K562 (cell line): Measurements from ENCODE around the gene SYTL5. TPM values are rescaled to one million over a fixed set of nuclear protein-coding genes. Genes with fewer than 3 reads are reported as not detected.

Experiments used
- ATAC-seq: fragments of 200-7000 bp; cut with Tn5 transposase; 3 replicates; pipeline ENCODE4 v1.9.1; 2020; ENCODE audit warnings: moderate library complexity
- BruUV-seq: library from RNA; stranded (reverse); fragments of 400-500 nt; replicated peaks from 2 replicates; lab custom pipeline; 2021; lab: Mats Ljungman, UMichigan
- CTCF ChIA-PET: fragments of 300-600 bp; formaldehyde crosslinking; extraction: SDS; loops from one replicate; lab custom pipeline; 2021; ENCODE audit warnings: low intra/inter-chr PET ratio; lab: Yijun Ruan, JAX
- POLR2A ChIA-PET: fragments of 300-600, 350-650 bp; sonication (Branson Sonifier 250); formaldehyde crosslinking; extraction: SDS; loops from one replicate; lab custom pipeline; 2021; ENCODE audit warnings: antibody characterized with exemption, inconsistent platforms; lab: Yijun Ruan, JAX
- DNase-seq, 4 experiments: peaks; one replicate each; pipeline versions ENCODE4 v3.0.0 to v3.0.0-alpha.2; 2011 to 2018; ENCODE audit warnings: low spot score in 3 of 4, mixed read lengths in 3 of 4; ENCODE audit errors: extremely low read depth in 1 of 4
- FAIRE-seq: peaks from 2 replicates; lab custom pipeline; 2011; peaks lifted over from hg19 to GRCh38; lab: Jason Lieb, UNC
- H2AFZ ChIP-seq: 2 replicates; pipeline ENCODE4 v1.6.0; 2011; ENCODE audit warnings: low read depth, low read length, control low read depth, inconsistent platforms
- H3K27ac ChIP-seq: fragments of 200-600 bp; 3 replicates; pipeline ENCODE4 v1.8.0; 2011; ENCODE audit warnings: low read depth, mild to moderate bottlenecking, control low read depth, inconsistent platforms, low read length, moderate library complexity, mixed read lengths; ENCODE audit errors: extremely low read depth
- H3K27me3 ChIP-seq, 2 experiments: fragments of 300-600 bp in 1 of 2; 2 replicates in 1 of 2; 3 replicates in 1 of 2; pipeline versions ENCODE4 v1.6.0 to v1.8.0; 2011; ENCODE audit warnings: inconsistent platforms in 2 of 2, low read length in 2 of 2, mild to moderate bottlenecking in 1 of 2, mixed read lengths in 1 of 2, moderate library complexity in 1 of 2; ENCODE audit not compliant: control insufficient read depth in 2 of 2, insufficient read depth in 2 of 2
- H3K36me3 ChIP-seq: fragments of 300-600 bp; 3 replicates; pipeline ENCODE4 v1.8.0; 2011; ENCODE audit warnings: mild to moderate bottlenecking, low read length, inconsistent platforms; ENCODE audit not compliant: control insufficient read depth, insufficient read depth
- H3K4me1 ChIP-seq, 2 experiments: fragments of 200-600 bp in 1 of 2; replicated peaks in 1 of 2; 2 replicates in 1 of 2; 3 replicates in 1 of 2; pipeline versions ENCODE4 v1.5.1 to v1.8.0; 2011; ENCODE audit warnings: inconsistent platforms in 2 of 2, low read length in 2 of 2, mild to moderate bottlenecking in 1 of 2, mixed read lengths in 1 of 2, moderate library complexity in 1 of 2; ENCODE audit not compliant: control insufficient read depth in 2 of 2, insufficient read depth in 2 of 2
- H3K4me2 ChIP-seq: 2 replicates; pipeline ENCODE4 v1.6.1; 2011; ENCODE audit warnings: low read length, control low read depth, inconsistent platforms, mixed read lengths; ENCODE audit not compliant: insufficient read depth
- H3K4me3 ChIP-seq: fragments of 200-600 bp; sonication (generic), shearing (Covaris generic); 2 replicates; pipeline ENCODE4 v1.5.1; 2016; ENCODE audit warnings: control low read depth, inconsistent platforms
- H3K79me2 ChIP-seq: fragments of 200-600 bp; 3 replicates; pipeline ENCODE4 v1.8.0; 2011; ENCODE audit warnings: low read length, inconsistent platforms; ENCODE audit not compliant: control insufficient read depth, insufficient read depth
- H3K9ac ChIP-seq, 2 experiments: 2 replicates each; pipeline versions ENCODE4 v1.6.0 to v1.6.1; 2011; ENCODE audit warnings: low read depth in 2 of 2, low read length in 2 of 2, control low read depth in 1 of 2, inconsistent platforms in 1 of 2, mild to moderate bottlenecking in 1 of 2, mixed read lengths in 1 of 2; ENCODE audit not compliant: insufficient read depth in 1 of 2
- H3K9me1 ChIP-seq: one replicate; pipeline ENCODE4 v1.6.0; 2011; ENCODE audit warnings: inconsistent platforms, mild to moderate bottlenecking, low read length, moderate library complexity; ENCODE audit not compliant: control insufficient read depth, insufficient read depth
- H3K9me3 ChIP-seq: replicated peaks from 2 replicates; pipeline ENCODE4 v1.5.1; 2011; ENCODE audit warnings: low read depth, low read length, inconsistent platforms; ENCODE audit not compliant: control insufficient read depth, insufficient read depth
- H4K20me1 ChIP-seq: replicated peaks from 2 replicates; pipeline ENCODE4 v1.6.1; 2011; ENCODE audit warnings: low read length, inconsistent platforms, mixed read lengths; ENCODE audit not compliant: control insufficient read depth, insufficient read depth
- ARID1B ChIP-seq: fragments of 450-650 bp; IDR thresholded peaks from 2 replicates; pipeline ENCODE4 v1.6.1; 2016; ENCODE audit warnings: antibody characterized with exemption, mild to moderate bottlenecking, inconsistent platforms
- CBFA2T3 ChIP-seq: fragments of 450-650 bp; IDR thresholded peaks from 2 replicates; pipeline ENCODE4 v1.6.1; 2017
- CCNT2 ChIP-seq: IDR thresholded peaks from 2 replicates; pipeline ENCODE4 v1.6.1; 2011; ENCODE audit warnings: borderline replicate concordance, low read depth, mild to moderate bottlenecking, moderate library complexity, mixed read lengths, low read length; ENCODE audit not compliant: insufficient read length; ENCODE audit errors: extremely low read depth
- CEBPB ChIP-seq: fragments of 450-650 bp; IDR thresholded peaks from 2 replicates; pipeline ENCODE4 v1.6.1; 2016; ENCODE audit warnings: missing genetic modification characterization, missing compliant biosample characterization
- CEBPG ChIP-seq, 3 experiments: fragments of 200-800 bp in 1 of 3; sonication (Bioruptor generic) in 1 of 3; sonication (generic) in 1 of 3; formaldehyde crosslinking in 1 of 3; IDR thresholded peaks in 2 of 3; conservative IDR thresholded peaks in 1 of 3; 2 replicates each; pipeline versions ENCODE4 v1.6.1 to v1.8.0; 2016 to 2022; ENCODE audit warnings: missing compliant biosample characterization in 2 of 3, missing genetic modification characterization in 2 of 3, mild to moderate bottlenecking in 1 of 3, missing genetic modification reagents in 1 of 3
- DPF2 ChIP-seq: fragments of 450-650 bp; IDR thresholded peaks from 2 replicates; pipeline ENCODE4 v1.6.1; 2016
- FOXA3 ChIP-seq, 2 experiments: fragments of 450-650 bp in 1 of 2; sonication (generic) in 1 of 2; formaldehyde crosslinking; IDR thresholded peaks in 1 of 2; conservative IDR thresholded peaks in 1 of 2; 2 replicates each; pipeline versions ENCODE4 v1.4.0 to v1.8.0; 2020 to 2022; ENCODE audit warnings: mild to moderate bottlenecking in 2 of 2, missing genetic modification reagents in 1 of 2
- FOXK1 ChIP-seq: sonication (generic); formaldehyde crosslinking; IDR thresholded peaks from 2 replicates; pipeline ENCODE4 v1.8.0; 2022; ENCODE audit warnings: missing genetic modification reagents, mild to moderate bottlenecking, borderline replicate concordance
- KLF16 ChIP-seq: IDR thresholded peaks from 2 replicates; pipeline ENCODE4 v1.6.1; 2016; ENCODE audit warnings: antibody characterized with exemption
- MAX ChIP-seq: sonication (generic); formaldehyde crosslinking; IDR thresholded peaks from 2 replicates; pipeline ENCODE4 v1.9.0; 2022; ENCODE audit warnings: mild to moderate bottlenecking, missing genetic modification reagents
- PML ChIP-seq: IDR thresholded peaks from 2 replicates; pipeline ENCODE4 v1.6.1; 2012; ENCODE audit warnings: low read length, inconsistent platforms
- RCOR1 ChIP-seq, 2 experiments: IDR thresholded peaks; 2 replicates each; pipeline ENCODE4 v1.6.1; 2012; ENCODE audit warnings: low read depth in 2 of 2, low read length in 2 of 2, borderline replicate concordance in 1 of 2, improper control_type of control experiment in 1 of 2
- SAP30 ChIP-seq: fragments of 200-600 bp; sonication (generic); IDR thresholded peaks from 2 replicates; pipeline ENCODE4 v1.6.1; 2012; ENCODE audit warnings: borderline replicate concordance, low read depth, mild to moderate bottlenecking, moderate library complexity, low read length, control low read depth, inconsistent platforms; ENCODE audit not compliant: insufficient read depth, poor library complexity, severe bottlenecking
- SOX6 ChIP-seq: fragments of 450-650 bp; IDR thresholded peaks from 2 replicates; pipeline ENCODE4 v1.6.1; 2014; ENCODE audit warnings: mild to moderate bottlenecking
- TAL1 ChIP-seq: fragments of 450-650 bp; IDR thresholded peaks from 2 replicates; pipeline ENCODE4 v1.6.1; 2016; ENCODE audit warnings: mild to moderate bottlenecking
- THRB ChIP-seq: fragments of 450-650 bp; formaldehyde crosslinking; conservative IDR thresholded peaks from 2 replicates; pipeline ENCODE4 v1.4.0; 2022; ENCODE audit warnings: mild to moderate bottlenecking, missing genetic modification characterization
- ZNF140 ChIP-seq: fragments of 250-450 bp; sonication (Bioruptor Pico); IDR thresholded peaks from 2 replicates; pipeline ENCODE4 v1.8.0; 2021; ENCODE audit warnings: moderate library complexity, mild to moderate bottlenecking, inconsistent platforms
- WGBS: fragments of 100-300 bp; shearing (Covaris generic); methylation state at CpG from one replicate; pipeline ENCODE4 v1.1.6; 2016; ENCODE audit warnings: low coverage, mixed read lengths; ENCODE audit not compliant: insufficient coverage; ENCODE audit errors: missing lambda C conversion rate; 5-methylcytosine and 5-hydroxymethylcytosine counted together
- in situ Hi-C: fragments of 300-500 bp; cut with MboI; formaldehyde crosslinking; loops from 4 replicates; pipeline ENCODE4 v1.15.0; 2018; ENCODE audit warnings: inconsistent platforms, mixed read lengths
- intact Hi-C: fragments of 100-400 bp; cut with micrococcal nuclease; formaldehyde crosslinking; loops from 2 replicates; pipeline ENCODE4 v1.14.2; 2022
- polyA plus RNA-seq, 8 experiments: library from polyadenylated mRNA; depleted of rRNA in 4 of 8; stranded (reverse) in 5 of 8; unstranded in 3 of 8; fragments of >200 nt; fragmentation: Nextera tagmentation in 2 of 8; fragmentation: Illumina TruSeq in 1 of 8; extraction: Ambion mirVana in 2 of 8; extraction: Trizol in 1 of 8; gene quantifications; 2 replicates each; pipeline versions ENCODE4 v1.2.1 to v1.2.3, GENCODE V29; 2011 to 2014; ENCODE audit warnings: inconsistent platforms in 1 of 8, missing spikeins in 1 of 8
- total RNA-seq, 7 experiments: library from RNA; depleted of rRNA in 6 of 7; stranded (reverse); fragments of >200 nt in 6 of 7; fragmentation: Illumina TruSeq in 2 of 7; extraction: Trizol in 2 of 7; gene quantifications; 2 replicates each; pipeline versions ENCODE4 v1.2.1 to v1.2.3, GENCODE V29; 2011 to 2021; ENCODE audit warnings: low replicate concordance in 1 of 7
- TF ChIP-seq, protein P1 (sequence below): sonication (generic); formaldehyde crosslinking; IDR thresholded peaks from 2 replicates; pipeline ENCODE4 v1.8.0; 2023; ENCODE audit warnings: mild to moderate bottlenecking, missing genetic modification reagents

The SYTL5 gene
- total and polyA plus RNA-seq, 9 of the 15 experiments (the other 6 are each of a cell fraction or from before 2014, with no cell fraction given), result 0.01 to 0.25 (median 0.09) TPM

GRCh38 chrX:38138900-38139299 lies 132.5 kb downstream of the SYTL5 start:
- H4K20me1 ChIP-seq, result no peaks in the 10 kb centered on the region
- H3K79me2 ChIP-seq, result no peaks in the 10 kb centered on the region
- intact Hi-C loops (no loop called here), in situ Hi-C loops (no loop called here)
- H3K27ac ChIP-seq, result no peak overlapping the region
- WGBS, result 0% methylated on average over 2 of the region's 2 CpGs
- peak in 3 of 4 experiments; percentile 5 to 18 (median 6) for DNase-seq
- no TSS peak for BruUV-seq
- no peaks in the 10 kb centered on the region for H3K36me3 ChIP-seq
- H3K9ac ChIP-seq, result no peak overlapping the region
- no peak overlapping the region for H3K4me3 ChIP-seq
- POLR2A ChIA-PET, result interaction anchor here (0.7 kb wide), 1 partner anchor 17 kb away, joined by 3 read pairs; no protein-coding TSS in a partner anchor
- H3K27me3 ChIP-seq, result no peaks in the 10 kb centered on the region
- no peak for FAIRE-seq
- no peak overlapping the region for H3K4me2 ChIP-seq
- CTCF ChIA-PET, result no interaction called here
- no peak overlapping the region for H2AFZ ChIP-seq
- H3K9me1 ChIP-seq, result no peaks in the 10 kb centered on the region
- H3K4me1 ChIP-seq, result no peaks in the 10 kb centered on the region
- no peak for ATAC-seq
- no peaks in the 10 kb centered on the region for H3K9me3 ChIP-seq
- TF ChIP-seq PML, result peak; percentile 36; the same call in 1 of the 2 replicates
- no peak for TF ChIP-seq THRB
- TF ChIP-seq RCOR1 (IDR thresholded peaks at IDR 0.05; ENCODE audit: borderline replicate concordance in 1 of 2, low read depth in 2 of 2, low read length in 2 of 2), result peak in 1 of 2 experiments; percentile 86; a peak in 2 of 4 replicates
- 0 out of 2 replicates have a peak, but pooled peaks have one; percentile 23 for TF ChIP-seq SOX6
- no peak for TF ChIP-seq CEBPG (CRISPR knock-in tag; IDR thresholded peaks at IDR 0.05)
- peak; percentile 64 to 84 for TF ChIP-seq CEBPG (tag; conservative IDR thresholded peaks at IDR 0.05 in 1 of 2, IDR thresholded peaks at IDR 0.05 in 1 of 2)
- no peak for TF ChIP-seq FOXA3 (CRISPR knock-in tag; conservative IDR thresholded peaks at IDR 0.05 in 1 of 2, IDR thresholded peaks at IDR 0.05 in 1 of 2)
- TF ChIP-seq ZNF140 (CRISPR knock-in tag), result no peak
- TF ChIP-seq KLF16, result no peak
- TF ChIP-seq MAX (CRISPR knock-in tag), result no peak
- TF ChIP-seq TAL1, result peak; percentile 64
- TF ChIP-seq CEBPB, result peak; percentile 88
- peak; percentile 78 for TF ChIP-seq ARID1B
- no peak for TF ChIP-seq SAP30
- peak; percentile 56 for TF ChIP-seq CBFA2T3
- peak; percentile 23; the same call in 1 of the 2 replicates for TF ChIP-seq DPF2
- TF ChIP-seq, protein P1, sequence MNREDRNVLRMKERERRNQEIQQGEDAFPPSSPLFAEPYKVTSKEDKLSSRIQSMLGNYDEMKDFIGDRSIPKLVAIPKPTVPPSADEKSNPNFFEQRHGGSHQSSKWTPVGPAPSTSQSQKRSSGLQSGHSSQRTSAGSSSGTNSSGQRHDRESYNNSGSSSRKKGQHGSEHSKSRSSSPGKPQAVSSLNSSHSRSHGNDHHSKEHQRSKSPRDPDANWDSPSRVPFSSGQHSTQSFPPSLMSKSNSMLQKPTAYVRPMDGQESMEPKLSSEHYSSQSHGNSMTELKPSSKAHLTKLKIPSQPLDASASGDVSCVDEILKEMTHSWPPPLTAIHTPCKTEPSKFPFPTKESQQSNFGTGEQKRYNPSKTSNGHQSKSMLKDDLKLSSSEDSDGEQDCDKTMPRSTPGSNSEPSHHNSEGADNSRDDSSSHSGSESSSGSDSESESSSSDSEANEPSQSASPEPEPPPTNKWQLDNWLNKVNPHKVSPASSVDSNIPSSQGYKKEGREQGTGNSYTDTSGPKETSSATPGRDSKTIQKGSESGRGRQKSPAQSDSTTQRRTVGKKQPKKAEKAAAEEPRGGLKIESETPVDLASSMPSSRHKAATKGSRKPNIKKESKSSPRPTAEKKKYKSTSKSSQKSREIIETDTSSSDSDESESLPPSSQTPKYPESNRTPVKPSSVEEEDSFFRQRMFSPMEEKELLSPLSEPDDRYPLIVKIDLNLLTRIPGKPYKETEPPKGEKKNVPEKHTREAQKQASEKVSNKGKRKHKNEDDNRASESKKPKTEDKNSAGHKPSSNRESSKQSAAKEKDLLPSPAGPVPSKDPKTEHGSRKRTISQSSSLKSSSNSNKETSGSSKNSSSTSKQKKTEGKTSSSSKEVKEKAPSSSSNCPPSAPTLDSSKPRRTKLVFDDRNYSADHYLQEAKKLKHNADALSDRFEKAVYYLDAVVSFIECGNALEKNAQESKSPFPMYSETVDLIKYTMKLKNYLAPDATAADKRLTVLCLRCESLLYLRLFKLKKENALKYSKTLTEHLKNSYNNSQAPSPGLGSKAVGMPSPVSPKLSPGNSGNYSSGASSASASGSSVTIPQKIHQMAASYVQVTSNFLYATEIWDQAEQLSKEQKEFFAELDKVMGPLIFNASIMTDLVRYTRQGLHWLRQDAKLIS, result no peak
- no peak for TF ChIP-seq FOXK1
- peak; percentile 26 for TF ChIP-seq CCNT2
